Stimulated activated CD8-positive, alpha-beta memory T cell treated with anti-CD3 and anti-CD28 coated beads, Interleukin-4, amount 100 ng/mL, for 48 hours (primary cell): Measurements from ENCODE around the gene CHST12.
A peak's percentile ranks its signal among the peaks of the same experiment; 100 is the strongest.
"Not testable (repeated sequence)": the region's sequence is repeated elsewhere in the genome, so short reads cannot be mapped to it uniquely, and the experiment has no call there.

Experiments
- DNase-seq: peaks from one replicate; pipeline ENCODE4 v3.0.0-alpha.2; 2020

Gene CHST12

GRCh38 chr7:2403014-2403717 is at the start of gene CHST12:
Gene CHST12, plus strand, starts transcription at chr7:2403611. Its CDS starts 29,029 bp downstream, at chr7:2432640.
- peak; percentile 95 for DNase-seq

DNA sequence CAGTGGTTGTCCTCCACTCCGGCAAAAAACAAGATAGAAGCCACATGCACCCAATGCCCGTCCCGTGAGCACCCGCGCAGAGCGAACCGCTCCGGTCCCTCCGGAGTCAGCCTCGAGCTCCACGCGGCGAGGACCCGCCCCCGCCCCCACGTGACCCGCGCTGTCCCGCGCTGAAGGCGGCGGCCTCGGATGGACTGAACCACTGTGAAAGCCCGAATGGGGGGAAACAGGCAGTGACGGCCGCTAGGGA is 49.5 kb upstream of the CHST12 start:
- DNase-seq: peak; percentile 93

GRCh38 chr7:2354186-2354938 is 49.0 kb upstream of the CHST12 start, which contains the start of gene EIF3B:
Gene EIF3B, plus strand, starts transcription at chr7:2354827. Its CDS starts 95 bp downstream, at chr7:2354922.
- peak; percentile 89 for DNase-seq

DNA sequence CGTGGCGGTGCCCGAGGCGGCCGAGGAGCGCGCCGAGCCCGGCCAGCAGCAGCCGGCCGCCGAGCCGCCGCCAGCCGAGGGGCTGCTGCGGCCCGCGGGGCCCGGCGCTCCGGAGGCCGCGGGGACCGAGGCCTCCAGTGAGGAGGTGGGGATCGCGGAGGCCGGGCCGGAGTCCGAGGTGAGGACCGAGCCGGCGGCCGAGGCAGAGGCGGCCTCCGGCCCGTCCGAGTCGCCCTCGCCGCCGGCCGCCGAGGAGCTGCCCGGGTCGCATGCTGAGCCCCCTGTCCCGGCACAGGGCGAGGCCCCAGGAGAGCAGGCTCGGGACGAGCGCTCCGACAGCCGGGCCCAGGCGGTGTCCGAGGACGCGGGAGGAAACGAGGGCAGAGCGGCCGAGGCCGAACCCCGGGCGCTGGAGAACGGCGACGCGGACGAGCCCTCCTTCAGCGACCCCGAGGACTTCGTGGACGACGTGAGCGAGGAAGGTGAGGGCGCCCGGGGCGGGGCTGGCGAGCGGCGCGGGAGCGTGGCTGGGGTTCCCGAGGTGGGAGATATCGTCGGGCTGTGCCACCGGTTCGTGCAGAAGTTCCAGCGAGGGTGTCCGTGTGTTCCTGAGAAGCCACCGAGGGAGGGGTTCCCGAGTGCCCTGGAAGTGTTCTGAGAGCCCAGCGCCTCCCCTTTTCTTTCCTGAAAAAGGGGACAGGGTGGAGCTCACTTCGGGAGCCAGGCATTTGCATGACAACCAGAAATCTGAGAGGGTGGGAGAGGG is 48.3 kb upstream of the CHST12 start:
- peak; percentile 43 for DNase-seq

DNA sequence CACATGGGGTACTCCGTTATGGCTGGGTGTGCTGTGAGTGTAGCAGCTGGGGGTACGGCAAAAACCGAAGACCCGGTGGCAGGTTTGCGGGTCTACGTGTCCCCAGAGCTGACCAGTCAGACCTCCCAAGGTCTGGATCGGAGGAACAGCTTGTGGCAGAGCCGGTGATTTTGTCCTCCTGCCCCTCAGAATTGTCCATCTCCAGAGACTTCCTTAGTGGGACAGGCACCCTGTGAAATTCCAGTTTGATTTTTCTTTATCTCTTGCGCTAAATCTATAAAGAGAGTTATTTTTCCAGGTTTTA is 47.8 kb upstream of the CHST12 start:
- DNase-seq: no peak

DNA sequence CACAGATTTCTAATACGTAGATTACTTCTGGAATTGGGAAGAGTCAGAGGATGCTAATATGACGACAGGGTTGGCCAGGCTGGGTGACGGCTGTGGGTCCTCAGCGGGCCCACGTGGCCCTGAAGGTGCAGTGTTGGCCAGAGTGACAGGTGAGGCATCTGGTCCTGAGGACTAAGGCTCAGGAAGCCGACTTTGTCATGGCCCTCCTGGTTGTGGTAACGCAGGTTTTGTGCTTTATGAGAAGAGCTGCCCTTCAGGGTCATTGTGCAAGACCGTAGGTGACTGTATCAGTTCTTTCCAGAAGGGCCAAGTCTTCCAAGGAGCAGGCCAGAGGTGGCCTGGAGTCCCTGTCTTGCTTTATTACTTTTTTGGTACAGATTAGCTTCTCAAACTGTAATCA is 46.2 kb upstream of the CHST12 start:
- no peak for DNase-seq

GRCh38 chr7:2357571-2357970 is 45.8 kb upstream of the CHST12 start:
- no peak for DNase-seq

- no peak for DNase-seq
These were observed 44.4 kb upstream of the CHST12 start for GRCh38 chr7:2358968-2359527.

DNA sequence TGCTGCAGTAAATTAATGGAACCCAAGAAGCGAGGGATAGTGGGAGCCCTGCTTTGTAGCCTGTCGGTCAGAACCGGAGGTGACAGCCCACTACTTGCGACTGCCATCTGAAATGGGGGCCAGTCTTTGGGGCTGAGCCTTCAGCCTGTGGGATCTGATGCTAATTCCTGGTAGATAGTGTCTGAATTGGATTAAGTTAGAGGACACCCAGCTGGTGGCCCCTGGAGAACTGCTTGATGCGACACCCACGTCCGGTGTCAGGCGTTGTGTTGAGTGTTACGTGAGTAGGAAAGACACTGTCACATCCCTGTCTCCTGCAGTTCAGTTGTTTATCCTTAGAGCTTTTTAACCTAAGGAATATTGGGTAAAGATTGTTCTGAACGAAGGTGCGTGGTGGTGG is 43.8 kb upstream of the CHST12 start:
- DNase-seq: no peak

DNA sequence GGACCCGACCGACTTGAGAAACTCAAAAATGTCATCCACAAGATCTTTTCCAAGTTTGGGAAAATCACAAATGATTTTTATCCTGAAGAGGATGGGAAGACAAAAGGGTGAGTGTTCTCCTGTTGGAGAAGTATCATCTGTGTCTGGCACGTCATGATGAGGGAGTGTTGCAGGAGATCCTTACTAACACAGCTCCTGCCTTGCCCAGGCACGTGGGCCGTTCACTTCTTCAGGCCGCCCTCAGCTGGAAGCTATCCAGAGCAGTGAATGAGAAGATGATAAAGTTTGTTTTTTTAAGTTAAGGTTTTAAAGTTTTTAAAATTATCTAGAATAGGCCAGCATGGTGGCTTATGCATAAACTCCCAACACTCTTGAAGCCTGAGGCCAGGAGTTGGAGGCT is 42.6 kb upstream of the CHST12 start:
- DNase-seq: no peak

- DNase-seq: no peak
These were observed 40.9 kb upstream of the CHST12 start for GRCh38 chr7:2362385-2363088.

GRCh38 chr7:2369139-2369538 is 34.3 kb upstream of the CHST12 start:
- DNase-seq: no peak

GRCh38 chr7:2371329-2371728 is 32.1 kb upstream of the CHST12 start:
- DNase-seq: no peak

DNA sequence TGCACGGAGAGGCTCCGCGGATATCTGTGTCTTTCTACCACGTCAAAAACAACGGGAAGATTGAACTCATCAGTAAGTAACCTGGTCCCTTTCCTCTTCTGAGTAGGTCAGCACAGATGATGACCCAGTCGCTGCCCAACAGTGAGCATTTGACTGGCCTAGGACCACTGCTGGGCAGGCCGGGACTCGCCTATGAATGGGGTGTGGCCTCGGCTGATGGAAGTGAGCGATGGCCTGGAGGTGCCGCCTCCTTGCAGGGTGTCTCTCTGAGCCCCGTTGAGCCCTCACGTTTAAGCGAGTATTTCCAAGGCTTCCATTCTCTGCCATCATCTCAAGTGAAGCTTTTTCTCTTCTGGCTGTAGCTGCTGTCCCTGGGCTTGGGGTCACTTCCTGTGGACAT is 30.7 kb upstream of the CHST12 start:
- DNase-seq: no peak

DNA sequence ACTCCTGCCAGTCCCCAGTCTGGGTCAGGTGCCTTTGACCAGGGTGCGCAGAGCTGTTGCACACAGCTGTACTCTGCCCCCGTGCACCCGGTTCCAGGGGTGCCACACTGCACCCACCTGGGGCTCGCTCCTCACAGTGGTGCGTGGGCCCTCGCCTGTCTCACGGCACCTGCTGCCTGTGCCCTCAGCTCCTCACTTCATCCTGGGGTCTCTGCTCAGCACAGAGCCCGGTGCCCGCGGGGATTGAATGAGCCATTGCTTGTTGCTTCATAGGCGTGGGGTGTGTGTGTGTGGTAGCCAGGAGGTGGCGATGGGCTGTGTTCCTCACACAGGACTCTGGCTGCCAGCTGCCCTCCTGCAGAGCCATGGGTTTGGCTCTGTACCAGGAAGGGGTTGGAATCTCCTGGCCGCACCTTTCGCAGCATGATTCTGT is 30.3 kb upstream of the CHST12 start:
- no peak for DNase-seq

DNA sequence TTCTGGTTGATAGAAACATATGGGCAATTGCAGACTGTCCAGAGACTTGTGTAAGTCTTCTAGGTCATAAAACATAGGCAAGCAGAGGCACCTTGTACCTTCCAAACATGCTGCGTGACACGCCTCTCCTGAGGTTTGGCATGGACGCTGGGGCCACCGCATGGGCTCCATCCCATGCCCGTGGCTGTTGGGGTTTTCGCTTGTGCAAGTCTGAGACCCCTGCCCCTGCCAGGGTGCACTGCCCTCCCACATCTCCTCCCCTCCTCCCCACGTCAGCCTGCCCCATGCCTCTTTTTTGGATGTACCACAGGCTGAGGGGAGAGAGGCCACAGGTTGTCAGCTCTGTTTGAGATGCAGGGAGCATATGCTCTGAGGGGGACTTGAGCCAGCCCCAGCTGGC is 29.8 kb upstream of the CHST12 start:
- DNase-seq: no peak

DNA sequence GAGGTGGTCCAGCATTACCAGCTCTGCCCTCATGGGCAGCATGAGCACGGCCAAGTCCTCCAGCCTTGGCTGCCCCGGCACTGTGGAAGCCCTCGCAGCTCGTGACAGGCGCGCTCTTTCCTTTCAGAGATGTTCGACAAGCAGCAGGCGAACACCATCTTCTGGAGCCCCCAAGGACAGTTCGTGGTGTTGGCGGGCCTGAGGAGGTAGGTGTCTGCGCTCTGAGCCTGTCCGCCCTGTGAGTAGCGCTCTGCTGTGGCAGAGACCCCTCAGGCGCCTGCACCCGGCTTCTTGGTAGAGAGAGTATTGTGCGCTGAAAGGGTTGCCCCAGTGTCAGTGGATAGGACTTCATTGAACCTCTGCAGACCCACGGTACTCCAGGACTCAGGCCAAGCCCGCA is 29.0 kb upstream of the CHST12 start:
- DNase-seq: no peak

- DNase-seq: no peak
These were observed 28.3 kb upstream of the CHST12 start for GRCh38 chr7:2374830-2375728.

DNA sequence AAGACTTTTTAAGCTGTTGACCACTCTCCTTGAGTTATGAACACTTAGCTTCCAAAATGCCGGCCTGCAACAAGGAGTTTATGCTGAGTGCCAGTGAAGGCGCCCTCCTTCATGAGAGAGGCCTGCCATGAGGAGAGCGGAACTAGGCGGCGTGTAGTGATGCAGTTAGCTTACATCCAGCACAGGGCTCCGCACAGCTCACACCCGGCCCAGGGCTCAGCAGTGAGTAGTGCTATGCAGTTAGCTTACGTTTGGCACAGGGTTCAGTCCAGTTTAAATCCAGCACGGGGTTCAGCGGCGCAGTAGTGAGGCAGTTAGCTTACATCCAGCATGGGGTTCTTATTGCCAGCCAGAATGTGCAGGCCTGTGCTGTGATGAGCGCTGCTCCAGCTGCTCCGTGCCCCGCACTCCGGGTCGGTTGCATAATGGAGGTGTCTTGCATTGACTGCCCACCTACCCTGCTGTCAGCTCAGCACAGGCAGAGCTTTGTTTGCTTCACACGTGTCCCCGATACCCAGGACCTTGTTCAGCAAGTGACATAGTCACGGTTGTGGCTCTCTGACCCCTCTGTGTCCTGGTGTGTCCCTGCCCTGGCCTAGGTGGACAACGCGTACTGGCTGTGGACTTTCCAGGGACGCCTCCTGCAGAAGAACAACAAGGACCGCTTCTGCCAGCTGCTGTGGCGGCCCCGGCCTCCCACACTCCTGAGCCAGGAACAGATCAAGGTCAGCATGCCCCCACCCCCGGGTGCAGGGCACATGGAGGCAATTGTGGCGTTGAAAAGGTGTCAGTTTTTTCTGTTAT is 26.9 kb upstream of the CHST12 start:
- DNase-seq: no peak

DNA sequence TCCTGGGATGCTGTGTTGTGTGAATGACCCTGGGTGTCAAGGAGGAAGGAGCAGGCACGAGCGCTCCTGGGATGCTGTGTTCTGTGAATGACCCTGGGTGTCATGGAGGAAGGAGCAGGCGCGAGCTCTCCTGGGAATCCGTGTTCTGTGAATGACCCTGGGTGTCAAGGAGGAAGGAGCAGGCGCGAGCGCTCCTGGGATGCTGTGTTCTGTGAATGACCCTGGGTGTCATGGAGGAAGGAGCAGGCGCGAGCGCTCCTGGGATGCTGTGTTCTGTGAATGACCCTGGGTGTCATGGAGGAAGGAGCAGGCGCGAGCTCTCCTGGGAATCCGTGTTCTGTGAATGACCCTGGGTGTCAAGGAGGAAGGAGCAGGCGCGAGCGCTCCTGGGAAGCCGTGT is 25.9 kb upstream of the CHST12 start:
- DNase-seq: not testable (repeated sequence)

- not testable (repeated sequence) for DNase-seq
These were observed 25.3 kb upstream of the CHST12 start for GRCh38 chr7:2378125-2378524.
